HEK293 (cell line): ENCODE results near the gene TMEM106A.

Source experiments
- KLF10 ChIP-seq: fragments of 450-650 bp; IDR thresholded peaks from 2 replicates; pipeline ENCODE4 v1.5.1; 2018; ENCODE audit warnings: missing biosample characterization, mild to moderate bottlenecking, missing genetic modification characterization
- TCF7L2 ChIP-seq: IDR thresholded peaks from 2 replicates; pipeline ENCODE4 v1.6.1; 2011; ENCODE audit warnings: low read depth, mild to moderate bottlenecking, inconsistent platforms, low read length, moderate library complexity, borderline replicate concordance
- TRIM28 ChIP-seq: IDR thresholded peaks from 2 replicates; pipeline ENCODE4 v1.6.1; 2011; ENCODE audit warnings: low read length, control low read depth, borderline replicate concordance
- ZNF274 ChIP-seq, 2 experiments: fragments of 200-500 bp in 1 of 2; fragments of 450-650 bp in 1 of 2; sonication (Bioruptor generic) in 1 of 2; formaldehyde crosslinking in 1 of 2; IDR thresholded peaks; 2 replicates each; pipeline versions ENCODE4 v1.5.1 to v1.6.1; 2014 to 2016; ENCODE audit warnings: borderline replicate concordance in 1 of 2, inconsistent platforms in 1 of 2, low read length in 1 of 2, missing biosample characterization in 1 of 2, missing genetic modification characterization in 1 of 2
- TF ChIP-seq, protein P1 (sequence below): fragments of 450-650 bp; formaldehyde crosslinking; IDR thresholded peaks from 2 replicates; pipeline ENCODE4 v1.5.1; 2016; ENCODE audit warnings: missing biosample characterization, missing genetic modification characterization
- TF ChIP-seq, protein P2 (sequence below): sonication (generic); formaldehyde crosslinking; IDR thresholded peaks from 2 replicates; pipeline ENCODE4 v1.8.1; 2022; ENCODE audit warnings: mild to moderate bottlenecking, moderate library complexity, missing genetic modification reagents
- TF ChIP-seq, protein P3 (sequence below): fragments of 450-650 bp; formaldehyde crosslinking; IDR thresholded peaks from 2 replicates; pipeline ENCODE4 v1.5.1; 2016; ENCODE audit warnings: missing biosample characterization, missing genetic modification characterization, borderline replicate concordance

- TF ChIP-seq ZNF274 (IDR thresholded peaks at IDR 0.05; ENCODE audit: low read length) (no peak), ZNF274 (tag by site-specific recombination; IDR thresholded peaks at IDR 0.05; ENCODE audit: borderline replicate concordance) (no peak), KLF10 (no peak), TCF7L2 (no peak), TRIM28 (no peak)
- TF ChIP-seq, protein P1, sequence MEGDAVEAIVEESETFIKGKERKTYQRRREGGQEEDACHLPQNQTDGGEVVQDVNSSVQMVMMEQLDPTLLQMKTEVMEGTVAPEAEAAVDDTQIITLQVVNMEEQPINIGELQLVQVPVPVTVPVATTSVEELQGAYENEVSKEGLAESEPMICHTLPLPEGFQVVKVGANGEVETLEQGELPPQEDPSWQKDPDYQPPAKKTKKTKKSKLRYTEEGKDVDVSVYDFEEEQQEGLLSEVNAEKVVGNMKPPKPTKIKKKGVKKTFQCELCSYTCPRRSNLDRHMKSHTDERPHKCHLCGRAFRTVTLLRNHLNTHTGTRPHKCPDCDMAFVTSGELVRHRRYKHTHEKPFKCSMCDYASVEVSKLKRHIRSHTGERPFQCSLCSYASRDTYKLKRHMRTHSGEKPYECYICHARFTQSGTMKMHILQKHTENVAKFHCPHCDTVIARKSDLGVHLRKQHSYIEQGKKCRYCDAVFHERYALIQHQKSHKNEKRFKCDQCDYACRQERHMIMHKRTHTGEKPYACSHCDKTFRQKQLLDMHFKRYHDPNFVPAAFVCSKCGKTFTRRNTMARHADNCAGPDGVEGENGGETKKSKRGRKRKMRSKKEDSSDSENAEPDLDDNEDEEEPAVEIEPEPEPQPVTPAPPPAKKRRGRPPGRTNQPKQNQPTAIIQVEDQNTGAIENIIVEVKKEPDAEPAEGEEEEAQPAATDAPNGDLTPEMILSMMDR (tag by site-specific recombination): no peak
- TF ChIP-seq, protein P2, sequence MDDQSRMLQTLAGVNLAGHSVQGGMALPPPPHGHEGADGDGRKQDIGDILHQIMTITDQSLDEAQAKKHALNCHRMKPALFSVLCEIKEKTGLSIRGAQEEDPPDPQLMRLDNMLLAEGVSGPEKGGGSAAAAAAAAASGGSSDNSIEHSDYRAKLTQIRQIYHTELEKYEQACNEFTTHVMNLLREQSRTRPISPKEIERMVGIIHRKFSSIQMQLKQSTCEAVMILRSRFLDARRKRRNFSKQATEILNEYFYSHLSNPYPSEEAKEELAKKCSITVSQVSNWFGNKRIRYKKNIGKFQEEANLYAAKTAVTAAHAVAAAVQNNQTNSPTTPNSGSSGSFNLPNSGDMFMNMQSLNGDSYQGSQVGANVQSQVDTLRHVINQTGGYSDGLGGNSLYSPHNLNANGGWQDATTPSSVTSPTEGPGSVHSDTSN (CRISPR knock-in tag): no peak
- TF ChIP-seq, protein P3, sequence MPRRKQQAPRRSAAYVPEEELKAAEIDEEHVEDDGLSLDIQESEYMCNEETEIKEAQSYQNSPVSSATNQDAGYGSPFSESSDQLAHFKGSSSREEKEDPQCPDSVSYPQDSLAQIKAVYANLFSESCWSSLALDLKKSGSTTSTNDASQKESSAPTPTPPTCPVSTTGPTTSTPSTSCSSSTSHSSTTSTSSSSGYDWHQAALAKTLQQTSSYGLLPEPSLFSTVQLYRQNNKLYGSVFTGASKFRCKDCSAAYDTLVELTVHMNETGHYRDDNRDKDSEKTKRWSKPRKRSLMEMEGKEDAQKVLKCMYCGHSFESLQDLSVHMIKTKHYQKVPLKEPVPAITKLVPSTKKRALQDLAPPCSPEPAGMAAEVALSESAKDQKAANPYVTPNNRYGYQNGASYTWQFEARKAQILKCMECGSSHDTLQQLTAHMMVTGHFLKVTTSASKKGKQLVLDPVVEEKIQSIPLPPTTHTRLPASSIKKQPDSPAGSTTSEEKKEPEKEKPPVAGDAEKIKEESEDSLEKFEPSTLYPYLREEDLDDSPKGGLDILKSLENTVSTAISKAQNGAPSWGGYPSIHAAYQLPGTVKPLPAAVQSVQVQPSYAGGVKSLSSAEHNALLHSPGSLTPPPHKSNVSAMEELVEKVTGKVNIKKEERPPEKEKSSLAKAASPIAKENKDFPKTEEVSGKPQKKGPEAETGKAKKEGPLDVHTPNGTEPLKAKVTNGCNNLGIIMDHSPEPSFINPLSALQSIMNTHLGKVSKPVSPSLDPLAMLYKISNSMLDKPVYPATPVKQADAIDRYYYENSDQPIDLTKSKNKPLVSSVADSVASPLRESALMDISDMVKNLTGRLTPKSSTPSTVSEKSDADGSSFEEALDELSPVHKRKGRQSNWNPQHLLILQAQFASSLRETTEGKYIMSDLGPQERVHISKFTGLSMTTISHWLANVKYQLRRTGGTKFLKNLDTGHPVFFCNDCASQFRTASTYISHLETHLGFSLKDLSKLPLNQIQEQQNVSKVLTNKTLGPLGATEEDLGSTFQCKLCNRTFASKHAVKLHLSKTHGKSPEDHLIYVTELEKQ (tag by site-specific recombination): no peak
Observed at GRCh38 chr17:43217614-43218087, 6.0 kb downstream of the TMEM106A start.
